K562 (cell line): ENCODE results near the gene DAPK1. TPM values are rescaled to one million over a fixed set of nuclear protein-coding genes. Genes with fewer than 3 reads are reported as not detected.

Experiments
- ATAC-seq: fragments of 200-7000 bp; cut with Tn5 transposase; 3 replicates; pipeline ENCODE4 v1.9.1; 2020; ENCODE audit warnings: moderate library complexity
- BruUV-seq: library from RNA; stranded (reverse); fragments of 400-500 nt; replicated peaks from 2 replicates; lab custom pipeline; 2021; lab: Mats Ljungman, UMichigan
- CTCF ChIA-PET: fragments of 300-600 bp; formaldehyde crosslinking; extraction: SDS; loops from one replicate; lab custom pipeline; 2021; ENCODE audit warnings: low intra/inter-chr PET ratio; lab: Yijun Ruan, JAX
- POLR2A ChIA-PET: fragments of 300-600, 350-650 bp; sonication (Branson Sonifier 250); formaldehyde crosslinking; extraction: SDS; loops from one replicate; lab custom pipeline; 2021; ENCODE audit warnings: antibody characterized with exemption, inconsistent platforms; lab: Yijun Ruan, JAX
- DNase-seq, 4 experiments: peaks; one replicate each; pipeline versions ENCODE4 v3.0.0 to v3.0.0-alpha.2; 2011 to 2018; ENCODE audit warnings: low spot score in 3 of 4, mixed read lengths in 3 of 4; ENCODE audit errors: extremely low read depth in 1 of 4
- FAIRE-seq: peaks from 2 replicates; lab custom pipeline; 2011; peaks lifted over from hg19 to GRCh38; lab: Jason Lieb, UNC
- H2AFZ ChIP-seq: 2 replicates; pipeline ENCODE4 v1.6.0; 2011; ENCODE audit warnings: low read depth, low read length, control low read depth, inconsistent platforms
- H3K27ac ChIP-seq: fragments of 200-600 bp; 3 replicates; pipeline ENCODE4 v1.8.0; 2011; ENCODE audit warnings: low read depth, mild to moderate bottlenecking, control low read depth, inconsistent platforms, low read length, moderate library complexity, mixed read lengths; ENCODE audit errors: extremely low read depth
- H3K27me3 ChIP-seq, 2 experiments: fragments of 300-600 bp in 1 of 2; 2 replicates in 1 of 2; 3 replicates in 1 of 2; pipeline versions ENCODE4 v1.6.0 to v1.8.0; 2011; ENCODE audit warnings: inconsistent platforms in 2 of 2, low read length in 2 of 2, mild to moderate bottlenecking in 1 of 2, mixed read lengths in 1 of 2, moderate library complexity in 1 of 2; ENCODE audit not compliant: control insufficient read depth in 2 of 2, insufficient read depth in 2 of 2
- H3K36me3 ChIP-seq: fragments of 300-600 bp; 3 replicates; pipeline ENCODE4 v1.8.0; 2011; ENCODE audit warnings: mild to moderate bottlenecking, low read length, inconsistent platforms; ENCODE audit not compliant: control insufficient read depth, insufficient read depth
- H3K4me1 ChIP-seq, 2 experiments: fragments of 200-600 bp in 1 of 2; replicated peaks in 1 of 2; 2 replicates in 1 of 2; 3 replicates in 1 of 2; pipeline versions ENCODE4 v1.5.1 to v1.8.0; 2011; ENCODE audit warnings: inconsistent platforms in 2 of 2, low read length in 2 of 2, mild to moderate bottlenecking in 1 of 2, mixed read lengths in 1 of 2, moderate library complexity in 1 of 2; ENCODE audit not compliant: control insufficient read depth in 2 of 2, insufficient read depth in 2 of 2
- H3K4me2 ChIP-seq: 2 replicates; pipeline ENCODE4 v1.6.1; 2011; ENCODE audit warnings: low read length, control low read depth, inconsistent platforms, mixed read lengths; ENCODE audit not compliant: insufficient read depth
- H3K4me3 ChIP-seq: fragments of 200-600 bp; sonication (generic), shearing (Covaris generic); 2 replicates; pipeline ENCODE4 v1.5.1; 2016; ENCODE audit warnings: control low read depth, inconsistent platforms
- H3K79me2 ChIP-seq: fragments of 200-600 bp; 3 replicates; pipeline ENCODE4 v1.8.0; 2011; ENCODE audit warnings: low read length, inconsistent platforms; ENCODE audit not compliant: control insufficient read depth, insufficient read depth
- H3K9ac ChIP-seq, 2 experiments: 2 replicates each; pipeline versions ENCODE4 v1.6.0 to v1.6.1; 2011; ENCODE audit warnings: low read depth in 2 of 2, low read length in 2 of 2, control low read depth in 1 of 2, inconsistent platforms in 1 of 2, mild to moderate bottlenecking in 1 of 2, mixed read lengths in 1 of 2; ENCODE audit not compliant: insufficient read depth in 1 of 2
- H3K9me1 ChIP-seq: one replicate; pipeline ENCODE4 v1.6.0; 2011; ENCODE audit warnings: inconsistent platforms, mild to moderate bottlenecking, low read length, moderate library complexity; ENCODE audit not compliant: control insufficient read depth, insufficient read depth
- H3K9me3 ChIP-seq: replicated peaks from 2 replicates; pipeline ENCODE4 v1.5.1; 2011; ENCODE audit warnings: low read depth, low read length, inconsistent platforms; ENCODE audit not compliant: control insufficient read depth, insufficient read depth
- H4K20me1 ChIP-seq: replicated peaks from 2 replicates; pipeline ENCODE4 v1.6.1; 2011; ENCODE audit warnings: low read length, inconsistent platforms, mixed read lengths; ENCODE audit not compliant: control insufficient read depth, insufficient read depth
- CEBPB ChIP-seq: fragments of 450-650 bp; IDR thresholded peaks from 2 replicates; pipeline ENCODE4 v1.6.1; 2016; ENCODE audit warnings: missing genetic modification characterization, missing compliant biosample characterization
- CEBPG ChIP-seq, 3 experiments: fragments of 200-800 bp in 1 of 3; sonication (Bioruptor generic) in 1 of 3; sonication (generic) in 1 of 3; formaldehyde crosslinking in 1 of 3; IDR thresholded peaks in 2 of 3; conservative IDR thresholded peaks in 1 of 3; 2 replicates each; pipeline versions ENCODE4 v1.6.1 to v1.8.0; 2016 to 2022; ENCODE audit warnings: missing compliant biosample characterization in 2 of 3, missing genetic modification characterization in 2 of 3, mild to moderate bottlenecking in 1 of 3, missing genetic modification reagents in 1 of 3
- RB1 ChIP-seq: fragments of 450-650 bp; IDR thresholded peaks from 2 replicates; pipeline ENCODE4 v1.6.1; 2017; ENCODE audit warnings: low read depth, mild to moderate bottlenecking
- RFX1 ChIP-seq: fragments of 450-650 bp; IDR thresholded peaks from 2 replicates; pipeline ENCODE4 v1.6.1; 2016; ENCODE audit warnings: mild to moderate bottlenecking, moderate library complexity
- SETDB1 ChIP-seq: IDR thresholded peaks from one replicate; pipeline ENCODE4 v1.6.1; 2012; ENCODE audit warnings: low read length, control low read depth, inconsistent platforms
- USF1 ChIP-seq: sonication (generic); formaldehyde crosslinking; IDR thresholded peaks from 2 replicates; pipeline ENCODE4 v1.9.0; 2022; ENCODE audit warnings: mild to moderate bottlenecking, missing genetic modification reagents
- WGBS: fragments of 100-300 bp; shearing (Covaris generic); methylation state at CpG from one replicate; pipeline ENCODE4 v1.1.6; 2016; ENCODE audit warnings: low coverage, mixed read lengths; ENCODE audit not compliant: insufficient coverage; ENCODE audit errors: missing lambda C conversion rate; 5-methylcytosine and 5-hydroxymethylcytosine counted together
- in situ Hi-C: fragments of 300-500 bp; cut with MboI; formaldehyde crosslinking; loops from 4 replicates; pipeline ENCODE4 v1.15.0; 2018; ENCODE audit warnings: inconsistent platforms, mixed read lengths
- intact Hi-C: fragments of 100-400 bp; cut with micrococcal nuclease; formaldehyde crosslinking; loops from 2 replicates; pipeline ENCODE4 v1.14.2; 2022
- polyA plus RNA-seq, 8 experiments: library from polyadenylated mRNA; depleted of rRNA in 4 of 8; stranded (reverse) in 5 of 8; unstranded in 3 of 8; fragments of >200 nt; fragmentation: Nextera tagmentation in 2 of 8; fragmentation: Illumina TruSeq in 1 of 8; extraction: Ambion mirVana in 2 of 8; extraction: Trizol in 1 of 8; gene quantifications; 2 replicates each; pipeline versions ENCODE4 v1.2.1 to v1.2.3, GENCODE V29; 2011 to 2014; ENCODE audit warnings: inconsistent platforms in 1 of 8, missing spikeins in 1 of 8
- total RNA-seq, 7 experiments: library from RNA; depleted of rRNA in 6 of 7; stranded (reverse); fragments of >200 nt in 6 of 7; fragmentation: Illumina TruSeq in 2 of 7; extraction: Trizol in 2 of 7; gene quantifications; 2 replicates each; pipeline versions ENCODE4 v1.2.1 to v1.2.3, GENCODE V29; 2011 to 2021; ENCODE audit warnings: low replicate concordance in 1 of 7

The DAPK1 gene
- total and polyA plus RNA-seq, 9 of the 15 experiments (the other 6 are each of a cell fraction or from before 2014, with no cell fraction given): 1.7 to 26.4 (median 15.8) TPM

GRCh38 chr9:87554171-87554910 is 56.7 kb downstream of the DAPK1 start:
- no TSS peak for BruUV-seq
- Histone ChIP-seq H3K79me2 (peaks cover 5% of the 10 kb centered on the region; the same call in 1 of the 3 replicates), H4K20me1 (peaks cover 8% of the 10 kb centered on the region; the same call in 1 of the 2 replicates), H3K27ac (no peak overlapping the region), H3K36me3 (no peaks in the 10 kb centered on the region), H3K4me3 (no peak overlapping the region), H3K27me3 (no peaks in the 10 kb centered on the region), H3K9me1 (no peaks in the 10 kb centered on the region), H2AFZ (no peak overlapping the region), H3K9me3 (no peaks in the 10 kb centered on the region), H3K9ac (no peak overlapping the region), H3K4me1 (peaks cover 16 to 22% of the 10 kb centered on the region in 2 experiments; a peak in 4 of 5 replicates), H3K4me2 (no peak overlapping the region)
- intact Hi-C loops (loop anchor here (5.0 kb wide), 1 partner anchor 37 kb away; no protein-coding TSS in a partner anchor), in situ Hi-C loops (no loop called here)
- ATAC-seq (no peak), FAIRE-seq (no peak), DNase-seq (no peak)
- 75% methylated on average over 10 of the region's 11 CpGs for WGBS
- TF ChIP-seq SETDB1 (no peak), USF1 (CRISPR knock-in tag) (no peak), RB1 (no peak), CEBPB (tag) (peak; percentile 73), CEBPG (CRISPR knock-in tag; IDR thresholded peaks at IDR 0.05) (no peak), CEBPG (tag; conservative IDR thresholded peaks at IDR 0.05 in 1 of 2, IDR thresholded peaks at IDR 0.05 in 1 of 2) (peak; percentile 38 to 83), RFX1 (peak; percentile 33; the same call in 1 of the 2 replicates)
- ChIA-PET CTCF (no interaction called here), POLR2A (no interaction called here)
